ENCODE results near the gene COL26A1. TPM values are rescaled to one million over a fixed set of nuclear protein-coding genes. Genes with fewer than 3 reads are reported as not detected.
A peak's percentile ranks its signal among the peaks of the same experiment; 100 is the strongest.

The COL26A1 gene
- total and polyA plus RNA-seq, 8 donors = 0.37 to 3.5 (median 0.86) TPM

GRCh38 chr7:101529560-101529959, 166.9 kb downstream of the COL26A1 start:
- intact Hi-C loops (cut with DNase I) = no loop called here
- H3K36me3 ChIP-seq = no peaks in the 10 kb centered on the region
- no peak overlapping the region for H3K4me3 ChIP-seq
- TF ChIP-seq CTCF (IDR thresholded peaks at IDR 0.05) = no peak
- FAIRE-seq (no peak), ATAC-seq (no peak), DNase-seq (no peak)
- no peaks in the 10 kb centered on the region for H3K4me1 ChIP-seq
- H3K27ac ChIP-seq = no peak overlapping the region
- no peaks in the 10 kb centered on the region for H3K9me3 ChIP-seq
- H3K27me3 ChIP-seq = no peaks in the 10 kb centered on the region
- 71 to 77% methylated on average over 4 of the region's 4 CpGs for WGBS, 2 donors

GRCh38 chr7:101531726-101532357, 169.2 kb downstream of the COL26A1 start:
- no peaks in the 10 kb centered on the region for H3K36me3 ChIP-seq
- H3K27me3 ChIP-seq = no peaks in the 10 kb centered on the region
- H3K27ac ChIP-seq = no peak overlapping the region
- intact Hi-C loops (cut with DNase I) = no loop called here
- DNase-seq = no peak
- 78 to 82% methylated on average over 16 of the region's 16 CpGs for WGBS, 2 donors
- FAIRE-seq = no peak
- TF ChIP-seq CTCF (IDR thresholded peaks at IDR 0.05) = no peak
- no peaks in the 10 kb centered on the region for H3K4me1 ChIP-seq
- H3K4me3 ChIP-seq = no peak overlapping the region
- H3K9me3 ChIP-seq = no peaks in the 10 kb centered on the region
- no peak for ATAC-seq

GRCh38 chr7:101532400-101533102, 169.9 kb downstream of the COL26A1 start:
- no peak overlapping the region for H3K27ac ChIP-seq
- no peaks in the 10 kb centered on the region for H3K4me1 ChIP-seq
- FAIRE-seq (no peak), ATAC-seq (no peak), DNase-seq (no peak)
- WGBS, 2 donors = 85 to 89% methylated on average over 4 of the region's 4 CpGs
- H3K27me3 ChIP-seq = no peaks in the 10 kb centered on the region
- H3K4me3 ChIP-seq = no peak overlapping the region
- TF ChIP-seq CTCF (IDR thresholded peaks at IDR 0.05) = no peak
- H3K36me3 ChIP-seq = no peaks in the 10 kb centered on the region
- intact Hi-C loops (cut with DNase I) = no loop called here
- no peaks in the 10 kb centered on the region for H3K9me3 ChIP-seq

- intact Hi-C loops (cut with DNase I) = no loop called here
- ATAC-seq = no peak
- no peak for TF ChIP-seq CTCF (IDR thresholded peaks at IDR 0.05)
- no peaks in the 10 kb centered on the region for H3K9me3 ChIP-seq
- no peaks in the 10 kb centered on the region for H3K27me3 ChIP-seq
- no peak overlapping the region for H3K4me3 ChIP-seq
- 83 to 90% methylated on average over 7 of the region's 7 CpGs for WGBS, 2 donors
- no peak overlapping the region for H3K27ac ChIP-seq
- H3K36me3 ChIP-seq = no peaks in the 10 kb centered on the region
- no peak for FAIRE-seq
- H3K4me1 ChIP-seq = no peaks in the 10 kb centered on the region
- DNase-seq = peak in 1 of 6 donors; percentile 44
Measured at GRCh38 chr7:101533103-101533465, 170.4 kb downstream of the COL26A1 start.

All from pancreas (tissue), 10 donors.